Activated T-helper 1 cell treated with anti-CD3 and anti-CD28 coated beads, Interleukin-12 subunit alpha, Interleukin-12 subunit beta, Interleukin-2, Interleukin-4 antibody, amounts not matched to agents 30 ng/mL and 10 ng/mL and 1 ng/mL, durations not matched to agents 14 hours and 24 hours and 36 hours (primary cell): ENCODE data around the gene ASCL4. TPM values are rescaled to one million over a fixed set of nuclear protein-coding genes. Genes with fewer than 3 reads are reported as not detected.

ENCODE experiments used
- DNase-seq: peaks from one replicate; pipeline ENCODE4 v3.0.0; 2021; ENCODE audit warnings: low spot score
- H3K27ac Mint-ChIP-seq: one replicate; pipeline ENCODE4 v1.8.0; 2021; ENCODE audit warnings: mild to moderate bottlenecking, mixed read lengths
- H3K27me3 Mint-ChIP-seq: one replicate; pipeline ENCODE4 v1.8.0; 2022; ENCODE audit warnings: mild to moderate bottlenecking, moderate library complexity, mixed read lengths; ENCODE audit not compliant: insufficient read depth
- H3K36me3 Mint-ChIP-seq: one replicate; pipeline ENCODE4 v1.8.0; 2021; ENCODE audit warnings: low read depth, mixed read lengths
- H3K4me1 Mint-ChIP-seq: one replicate; pipeline ENCODE4 v1.8.0; 2021; ENCODE audit warnings: low read depth, mixed read lengths
- H3K4me3 Mint-ChIP-seq: one replicate; pipeline ENCODE4 v1.8.0; 2021; ENCODE audit warnings: mild to moderate bottlenecking, moderate library complexity, mixed read lengths
- H3K9me3 Mint-ChIP-seq: one replicate; pipeline ENCODE4 v1.8.0; 2021; ENCODE audit warnings: mixed read lengths
- intact Hi-C: fragments of 100-400 bp; cut with micrococcal nuclease; formaldehyde crosslinking; loops from one replicate; pipeline ENCODE4 v1.15.1; 2024
- total RNA-seq: library from RNA; stranded (reverse); gene quantifications from 2 replicates; pipeline ENCODE4 v1.2.3, GENCODE V29; 2022

Gene ASCL4
- total RNA-seq, 1 donor from 2014 or later: not detected

DNA sequence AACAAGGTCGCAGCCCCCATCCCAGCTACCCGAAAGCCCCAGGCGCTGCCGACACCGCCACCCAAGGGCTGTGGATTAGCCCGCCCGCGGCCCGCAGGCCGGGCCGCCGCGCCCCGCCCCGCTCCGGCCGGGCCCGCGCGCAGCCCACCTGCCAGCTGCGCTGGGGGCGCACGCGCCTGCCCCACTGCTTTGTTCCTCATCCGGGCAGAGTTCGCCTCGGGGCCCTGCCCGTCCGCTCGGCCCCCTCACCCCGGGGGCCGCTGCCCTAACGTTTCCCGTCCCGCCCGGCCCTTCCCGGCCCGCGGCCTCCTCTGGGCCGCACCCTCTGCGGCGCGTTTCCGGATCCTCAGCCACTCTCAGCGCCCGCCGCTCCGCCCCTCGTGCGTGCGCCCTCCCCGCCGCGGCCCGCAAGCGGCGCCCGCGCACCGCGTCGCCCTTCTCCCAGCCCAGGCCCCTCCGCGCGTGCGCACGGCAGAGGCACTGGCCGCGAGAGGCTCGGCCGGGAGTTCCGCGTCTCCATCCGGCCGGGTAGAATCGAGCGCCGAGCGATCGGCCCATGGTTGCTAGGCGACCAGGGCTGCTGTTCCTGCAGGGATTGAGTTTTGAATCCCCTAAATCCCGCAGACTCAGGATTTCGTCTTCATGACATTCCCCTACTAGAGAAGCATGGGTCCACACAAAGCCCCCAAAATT lies 13.5 kb upstream of the ASCL4 start, which contains the start of gene PRDM4:
PRDM4 (minus strand) TSS at position 329 of the 693 bp plus-strand sequence. CDS start 622 bp downstream, outside the sequence.
- H3K27ac Mint-ChIP-seq: peak within 1 kb of the TSS; percentile 89
- no peaks in the 10 kb centered on the region for H3K9me3 Mint-ChIP-seq
- H3K36me3 Mint-ChIP-seq: peaks cover 7% of the 10 kb centered on the region
- peaks cover 3% of the 10 kb centered on the region for H3K27me3 Mint-ChIP-seq
- peak; percentile 91 for DNase-seq
- intact Hi-C loops: loop anchor here (1.0 to 5.0 kb wide), 8 partner anchors 76 to 1459 kb away; partner anchors contain the start of genes ALKBH2, CRY1, FICD and ISCU
- peak within 1 kb of the TSS; percentile 92 for H3K4me3 Mint-ChIP-seq
- H3K4me1 Mint-ChIP-seq: peaks cover 40% of the 10 kb centered on the region

DNA sequence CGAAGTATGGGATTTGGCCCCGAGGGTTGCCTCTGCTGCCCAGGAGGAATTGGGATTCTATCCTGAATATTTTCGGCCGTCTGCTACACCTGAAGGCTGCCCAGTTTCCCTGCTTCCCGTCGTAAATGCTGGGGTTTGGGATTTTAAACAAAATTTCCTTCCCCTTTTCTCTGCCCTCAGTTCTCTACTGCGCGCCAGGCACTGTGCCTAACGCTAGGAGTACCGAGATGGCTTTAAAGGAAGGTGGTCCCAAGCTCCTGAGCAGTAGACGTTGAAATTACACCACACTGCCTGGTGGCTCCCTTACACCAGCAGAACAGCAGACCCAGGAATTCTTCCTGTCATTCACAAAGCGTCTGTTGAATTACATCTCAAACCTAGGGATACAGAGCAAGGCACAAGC lies 13.0 kb upstream of the ASCL4 start:
- peaks cover 4% of the 10 kb centered on the region for H3K36me3 Mint-ChIP-seq
- peak overlapping the region; percentile 88 for H3K4me3 Mint-ChIP-seq
- DNase-seq: no peak
- intact Hi-C loops: loop anchor here (1.0 to 5.0 kb wide), 8 partner anchors 76 to 1459 kb away; partner anchors contain the start of genes ALKBH2, CRY1, FICD and ISCU
- H3K27ac Mint-ChIP-seq: peak overlapping the region; percentile 87
- H3K27me3 Mint-ChIP-seq: peaks cover 6% of the 10 kb centered on the region
- peaks cover 40% of the 10 kb centered on the region for H3K4me1 Mint-ChIP-seq
- H3K9me3 Mint-ChIP-seq: no peaks in the 10 kb centered on the region

GRCh38 chr12:107762874-107763273 lies 11.6 kb upstream of the ASCL4 start:
- intact Hi-C loops: loop anchor here (5.0 kb wide), 3 partner anchors 446 to 1461 kb away; partner anchors contain the start of genes ISCU, SART3 and TCP11L2
- no peaks in the 10 kb centered on the region for H3K9me3 Mint-ChIP-seq
- peaks cover 12% of the 10 kb centered on the region for H3K27me3 Mint-ChIP-seq
- H3K27ac Mint-ChIP-seq: no peak overlapping the region
- no peak for DNase-seq
- H3K4me3 Mint-ChIP-seq: no peak overlapping the region
- no peaks in the 10 kb centered on the region for H3K36me3 Mint-ChIP-seq
- peaks cover 30% of the 10 kb centered on the region for H3K4me1 Mint-ChIP-seq

- H3K4me1 Mint-ChIP-seq: peaks cover 14% of the 10 kb centered on the region
- H3K27me3 Mint-ChIP-seq: peaks cover 12% of the 10 kb centered on the region
- no peak for DNase-seq
- H3K36me3 Mint-ChIP-seq: no peaks in the 10 kb centered on the region
- no peak overlapping the region for H3K27ac Mint-ChIP-seq
- no peak overlapping the region for H3K4me3 Mint-ChIP-seq
- intact Hi-C loops: loop anchor here (5.0 kb wide), 3 partner anchors 447 to 1462 kb away; partner anchors contain the start of genes ISCU, SART3 and TCP11L2
- no peaks in the 10 kb centered on the region for H3K9me3 Mint-ChIP-seq
Observed at GRCh38 chr12:107764626-107765025, 9.9 kb upstream of the ASCL4 start.

GRCh38 chr12:107765316-107765715 lies 9.2 kb upstream of the ASCL4 start:
- intact Hi-C loops: no loop called here
- Mint-ChIP-seq H3K4me3 (no peak overlapping the region), H3K27me3 (peaks cover 12% of the 10 kb centered on the region), H3K9me3 (no peaks in the 10 kb centered on the region), H3K27ac (no peak overlapping the region), H3K4me1 (peaks cover 7% of the 10 kb centered on the region), H3K36me3 (no peaks in the 10 kb centered on the region)
- no peak for DNase-seq

DNA sequence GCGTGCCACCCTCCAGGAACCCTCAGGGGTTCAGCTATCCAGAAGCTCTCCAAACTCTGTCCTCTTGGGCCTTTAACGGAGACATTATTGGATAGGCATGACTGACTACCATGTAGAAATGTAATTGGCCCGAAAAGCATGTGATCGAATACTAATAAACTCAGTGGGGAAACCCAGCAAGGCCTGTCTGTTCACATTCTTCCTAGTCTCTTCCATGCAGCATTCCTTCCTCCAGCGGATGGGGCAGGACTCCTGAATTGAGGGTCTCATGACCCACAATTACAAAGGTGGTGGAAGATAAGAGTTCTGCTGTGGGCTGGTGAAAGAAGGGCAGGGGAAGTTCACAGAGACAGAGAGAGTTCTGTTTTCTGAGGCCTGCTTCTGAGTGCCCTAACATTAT lies 7.0 kb upstream of the ASCL4 start:
- Mint-ChIP-seq H3K36me3 (no peaks in the 10 kb centered on the region), H3K27me3 (peaks cover 14% of the 10 kb centered on the region), H3K4me1 (no peaks in the 10 kb centered on the region), H3K27ac (no peak overlapping the region), H3K4me3 (no peak overlapping the region), H3K9me3 (no peaks in the 10 kb centered on the region)
- intact Hi-C loops: no loop called here
- no peak for DNase-seq

DNA sequence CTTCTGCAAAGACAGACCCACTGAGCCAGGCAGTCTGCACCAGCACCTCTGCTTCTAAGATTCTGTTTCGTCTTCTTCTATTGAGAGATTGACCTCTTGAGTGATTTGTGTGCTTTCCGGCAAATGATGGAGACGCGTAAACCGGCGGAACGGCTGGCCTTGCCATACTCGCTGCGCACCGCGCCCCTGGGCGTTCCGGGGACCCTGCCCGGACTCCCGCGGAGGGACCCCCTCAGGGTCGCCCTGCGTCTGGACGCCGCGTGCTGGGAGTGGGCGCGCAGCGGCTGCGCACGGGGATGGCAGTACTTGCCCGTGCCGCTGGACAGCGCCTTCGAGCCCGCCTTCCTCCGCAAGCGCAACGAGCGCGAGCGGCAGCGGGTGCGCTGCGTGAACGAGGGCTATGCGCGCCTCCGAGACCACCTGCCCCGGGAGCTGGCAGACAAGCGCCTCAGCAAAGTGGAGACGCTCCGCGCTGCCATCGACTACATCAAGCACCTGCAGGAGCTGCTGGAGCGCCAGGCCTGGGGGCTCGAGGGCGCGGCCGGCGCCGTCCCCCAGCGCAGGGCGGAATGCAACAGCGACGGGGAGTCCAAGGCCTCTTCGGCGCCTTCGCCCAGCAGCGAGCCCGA lies 703 bp downstream of the ASCL4 start:
- H3K36me3 Mint-ChIP-seq: peaks cover 1% of the 10 kb centered on the region
- peaks cover 11% of the 10 kb centered on the region for H3K4me1 Mint-ChIP-seq
- H3K9me3 Mint-ChIP-seq: no peaks in the 10 kb centered on the region
- no peak overlapping the region for H3K27ac Mint-ChIP-seq
- no peak overlapping the region for H3K4me3 Mint-ChIP-seq
- H3K27me3 Mint-ChIP-seq: peaks cover 59% of the 10 kb centered on the region
- no peak for DNase-seq
- intact Hi-C loops: loop anchor here (10.0 kb wide), 1 partner anchor 1190 kb away; the partner anchor contains the start of gene RFX4

- Mint-ChIP-seq H3K9me3 (no peaks in the 10 kb centered on the region), H3K4me1 (peaks cover 11% of the 10 kb centered on the region), H3K27ac (no peak overlapping the region), H3K36me3 (peaks cover 1% of the 10 kb centered on the region), H3K4me3 (no peak overlapping the region), H3K27me3 (peaks cover 60% of the 10 kb centered on the region)
- no peak for DNase-seq
- intact Hi-C loops: loop anchor here (10.0 kb wide), 1 partner anchor 1191 kb away; the partner anchor contains the start of gene RFX4
Observed at GRCh38 chr12:107776171-107776570, 1.7 kb downstream of the ASCL4 start.

DNA sequence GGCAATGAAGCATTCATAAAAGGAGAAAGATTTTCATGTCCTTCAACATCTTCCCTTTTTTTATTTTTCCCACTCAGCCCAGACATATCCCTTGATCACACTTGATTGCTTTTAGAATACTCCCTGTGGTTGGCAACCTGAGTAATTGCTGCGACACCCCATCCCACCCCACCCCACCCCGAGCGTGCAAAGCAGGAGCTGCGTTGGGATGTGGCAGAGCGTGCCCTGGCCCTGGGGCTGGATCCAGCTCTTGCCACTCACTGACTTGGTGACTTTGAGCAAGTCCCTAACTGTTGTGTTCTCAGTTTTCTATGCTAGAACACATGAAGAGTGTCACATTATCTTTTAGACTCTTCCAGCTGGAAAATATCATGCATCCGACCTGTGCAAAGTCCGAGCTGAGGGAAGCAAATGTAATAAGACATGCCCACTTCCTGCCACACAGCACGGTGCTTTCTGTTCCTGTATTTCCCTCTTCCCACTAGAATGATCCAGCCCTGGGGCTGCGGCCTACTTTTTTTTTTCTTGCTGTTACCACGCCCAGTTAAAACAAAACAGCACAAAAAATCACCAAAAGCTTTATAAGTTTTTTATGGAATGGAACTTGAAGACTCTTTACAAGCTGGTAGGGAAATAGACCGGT lies 4.0 kb downstream of the ASCL4 start:
- H3K4me3 Mint-ChIP-seq: no peak overlapping the region
- peaks cover 11% of the 10 kb centered on the region for H3K4me1 Mint-ChIP-seq
- no peak for DNase-seq
- intact Hi-C loops: loop anchor here (10.0 kb wide), 1 partner anchor 1194 kb away; the partner anchor contains the start of gene RFX4
- no peaks in the 10 kb centered on the region for H3K9me3 Mint-ChIP-seq
- peaks cover 1% of the 10 kb centered on the region for H3K36me3 Mint-ChIP-seq
- H3K27ac Mint-ChIP-seq: no peak overlapping the region
- peaks cover 58% of the 10 kb centered on the region for H3K27me3 Mint-ChIP-seq

DNA sequence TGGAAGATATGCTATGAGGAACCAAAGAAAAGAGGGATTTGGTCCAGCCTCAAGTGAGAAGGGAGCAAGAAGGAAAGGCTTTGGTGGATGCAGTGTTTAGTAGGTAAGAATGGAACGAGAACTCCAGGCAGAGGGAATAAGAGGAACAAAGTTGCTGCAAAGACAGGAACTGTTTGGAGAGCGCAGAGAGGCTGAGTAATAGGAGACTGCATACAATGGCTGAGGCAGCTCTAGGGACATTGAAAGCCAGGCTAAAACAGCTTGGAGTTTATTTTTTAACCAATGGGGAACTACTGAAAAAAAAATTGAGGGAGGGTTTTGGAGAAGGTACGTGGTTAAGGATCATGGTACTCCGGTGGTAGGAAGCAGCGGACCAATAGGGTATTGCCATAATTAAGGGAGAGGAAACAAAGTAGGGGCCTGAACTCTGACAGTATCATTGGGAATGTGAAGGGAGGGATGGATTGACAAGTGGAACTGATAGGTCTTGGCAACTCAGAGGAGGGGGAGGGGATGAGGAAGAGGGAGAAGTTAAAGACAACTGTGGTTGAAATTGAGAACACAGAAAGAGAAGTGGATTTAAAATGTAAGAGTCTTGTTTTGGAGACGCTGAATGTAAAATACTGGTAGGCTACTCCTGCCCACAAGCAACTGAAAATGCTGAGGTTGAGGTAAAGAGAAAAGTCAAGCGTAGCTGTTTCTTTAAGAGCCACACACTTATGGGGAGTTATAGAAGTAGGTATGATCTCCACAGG lies 4.8 kb downstream of the ASCL4 start:
- no peak for DNase-seq
- peaks cover 13% of the 10 kb centered on the region for H3K4me1 Mint-ChIP-seq
- no peak overlapping the region for H3K27ac Mint-ChIP-seq
- H3K27me3 Mint-ChIP-seq: peaks cover 53% of the 10 kb centered on the region
- H3K9me3 Mint-ChIP-seq: no peaks in the 10 kb centered on the region
- intact Hi-C loops: loop anchor here (10.0 kb wide), 1 partner anchor 1194 kb away; the partner anchor contains the start of gene RFX4
- peaks cover 1% of the 10 kb centered on the region for H3K36me3 Mint-ChIP-seq
- no peak overlapping the region for H3K4me3 Mint-ChIP-seq

GRCh38 chr12:107780298-107780697 lies 5.8 kb downstream of the ASCL4 start:
- Mint-ChIP-seq H3K4me1 (peaks cover 12% of the 10 kb centered on the region), H3K4me3 (no peak overlapping the region), H3K9me3 (no peaks in the 10 kb centered on the region), H3K27ac (no peak overlapping the region), H3K36me3 (peaks cover 1% of the 10 kb centered on the region), H3K27me3 (peaks cover 45% of the 10 kb centered on the region)
- DNase-seq: no peak
- intact Hi-C loops: no loop called here

GRCh38 chr12:107782067-107782466 lies 7.6 kb downstream of the ASCL4 start:
- peaks cover 12% of the 10 kb centered on the region for H3K4me1 Mint-ChIP-seq
- H3K9me3 Mint-ChIP-seq: no peaks in the 10 kb centered on the region
- no peak for DNase-seq
- peaks cover 32% of the 10 kb centered on the region for H3K27me3 Mint-ChIP-seq
- H3K27ac Mint-ChIP-seq: no peak overlapping the region
- no peak overlapping the region for H3K4me3 Mint-ChIP-seq
- intact Hi-C loops: no loop called here
- no peaks in the 10 kb centered on the region for H3K36me3 Mint-ChIP-seq
